Esophagus squamous epithelium (tissue), 5 donors: ENCODE data around the gene IL6R. TPM values are rescaled to one million over a fixed set of nuclear protein-coding genes. Genes with fewer than 3 reads are reported as not detected.
A peak's percentile ranks its signal among the peaks of the same experiment; 100 is the strongest.

Source experiments
- DNase-seq: peaks from one replicate; lab custom pipeline; 2025; lab: John Stamatoyannopoulos, UW
- H3K27ac ChIP-seq, 4 donors: fragments of 200-600 bp; sonication (generic); one replicate each; pipeline ENCODE4 v1.5.1; 2016 to 2019; ENCODE audit warnings: mild to moderate bottlenecking in 1 of 4
- H3K27me3 ChIP-seq, 4 donors: fragments of 200-600 bp; sonication (generic); 1 replicate in 3 of 4; 2 replicates in 1 of 4; pipeline versions ENCODE4 v1.5.1 to v1.6.0; 2017 to 2021; ENCODE audit warnings: antibody characterized with exemption in 1 of 4
- H3K36me3 ChIP-seq, 3 donors: fragments of 200-600 bp; sonication (generic); one replicate each; pipeline ENCODE4 v1.5.1; 2016 to 2019
- H3K4me1 ChIP-seq, 3 donors: fragments of 200-600 bp; sonication (generic); one replicate each; pipeline ENCODE4 v1.5.1; 2017 to 2019
- H3K4me3 ChIP-seq, 4 donors: fragments of 200-600 bp; sonication (generic); 1 replicate in 3 of 4; 2 replicates in 1 of 4; pipeline ENCODE4 v1.5.1; 2016 to 2019; ENCODE audit warnings: mild to moderate bottlenecking in 2 of 4, moderate library complexity in 1 of 4
- H3K9me3 ChIP-seq, 3 donors: fragments of 200-600 bp; sonication (generic); one replicate each; pipeline ENCODE4 v1.5.1; 2016 to 2019
- POLR2A ChIP-seq, 4 donors: fragments of 450-650 bp; IDR thresholded peaks; one replicate each; pipeline ENCODE4 v1.6.1; 2017; ENCODE audit warnings: antibody characterized with exemption in 4 of 4, mild to moderate bottlenecking in 4 of 4, moderate library complexity in 3 of 4
- WGBS, 2 donors: methylation state at CpG; one replicate each; pipeline ENCODE4 v1.1.5; 2018; 5-methylcytosine and 5-hydroxymethylcytosine counted together
- intact Hi-C: fragments of 100-400 bp; cut with DNase I; formaldehyde crosslinking; loops from one replicate; pipeline ENCODE4 v1.15.0; 2022
- total RNA-seq, 4 donors: library from RNA; depleted of rRNA; stranded (reverse); fragments of >200 nt; gene quantifications; one replicate each; pipeline ENCODE4 v1.1.0, GENCODE V29; 2016
- TF ChIP-seq, protein P1 (sequence below), 6 experiments: fragments of 450-650 bp in 4 of 6; fragments of 200-600 bp in 2 of 6; sonication (generic) in 2 of 6; IDR thresholded peaks; one replicate each; pipeline ENCODE4 v1.5.1; 2016 to 2019; ENCODE audit warnings: antibody characterized with exemption in 6 of 6, mild to moderate bottlenecking in 4 of 6, moderate library complexity in 4 of 6
- donor health status: DM: yes; HTN: yes; CAD: no.

IL6R gene
- total RNA-seq, 4 donors from 2014 or later: 6.4 to 47.7 (median 8.1) TPM

DNA sequence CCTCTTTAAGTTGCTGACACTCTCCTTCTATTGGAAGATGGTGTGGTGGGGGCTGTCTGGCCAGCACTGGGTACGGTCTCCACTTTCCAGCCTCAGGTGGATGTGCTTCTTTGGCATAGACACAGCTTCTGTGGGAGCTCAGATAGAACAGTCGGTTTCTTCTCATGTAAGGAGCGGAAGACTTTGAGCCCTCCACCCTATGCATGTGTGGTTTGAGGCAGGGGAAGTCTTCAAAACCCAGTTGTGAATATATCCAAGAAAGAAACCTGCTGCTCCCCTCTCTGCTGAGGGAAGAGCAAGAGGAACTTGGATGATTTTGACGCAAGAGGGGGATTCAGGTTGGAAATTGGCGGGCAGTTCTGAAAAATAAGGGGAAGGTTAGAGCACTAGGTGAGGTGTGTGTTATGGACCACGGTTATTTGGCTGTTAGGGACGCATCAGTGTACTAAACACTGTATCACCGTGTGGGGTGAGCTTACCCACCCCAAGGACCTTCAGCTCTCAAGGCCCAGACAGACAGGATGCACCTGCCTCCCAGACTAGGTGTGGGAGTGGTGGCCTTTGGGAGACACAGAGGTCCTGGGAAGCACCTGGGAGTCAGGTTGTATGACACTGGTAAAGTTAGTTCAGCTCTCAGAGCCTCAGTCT lies 36.2 kb downstream of the IL6R start:
- H3K27ac ChIP-seq: peak overlapping the region in 2 of 4 donors; percentile 47 to 50
- H3K4me1 ChIP-seq: peaks cover 7 to 86% (median 15%) of the 10 kb centered on the region in 3 donors
- 78 to 79% methylated on average over 7 to 8 of the region's 8 CpGs for WGBS, 2 donors
- no peak for DNase-seq
- TF ChIP-seq, protein P1, sequence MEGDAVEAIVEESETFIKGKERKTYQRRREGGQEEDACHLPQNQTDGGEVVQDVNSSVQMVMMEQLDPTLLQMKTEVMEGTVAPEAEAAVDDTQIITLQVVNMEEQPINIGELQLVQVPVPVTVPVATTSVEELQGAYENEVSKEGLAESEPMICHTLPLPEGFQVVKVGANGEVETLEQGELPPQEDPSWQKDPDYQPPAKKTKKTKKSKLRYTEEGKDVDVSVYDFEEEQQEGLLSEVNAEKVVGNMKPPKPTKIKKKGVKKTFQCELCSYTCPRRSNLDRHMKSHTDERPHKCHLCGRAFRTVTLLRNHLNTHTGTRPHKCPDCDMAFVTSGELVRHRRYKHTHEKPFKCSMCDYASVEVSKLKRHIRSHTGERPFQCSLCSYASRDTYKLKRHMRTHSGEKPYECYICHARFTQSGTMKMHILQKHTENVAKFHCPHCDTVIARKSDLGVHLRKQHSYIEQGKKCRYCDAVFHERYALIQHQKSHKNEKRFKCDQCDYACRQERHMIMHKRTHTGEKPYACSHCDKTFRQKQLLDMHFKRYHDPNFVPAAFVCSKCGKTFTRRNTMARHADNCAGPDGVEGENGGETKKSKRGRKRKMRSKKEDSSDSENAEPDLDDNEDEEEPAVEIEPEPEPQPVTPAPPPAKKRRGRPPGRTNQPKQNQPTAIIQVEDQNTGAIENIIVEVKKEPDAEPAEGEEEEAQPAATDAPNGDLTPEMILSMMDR (IDR thresholded peaks at IDR 0.05): no peak
- no peak for TF ChIP-seq POLR2A (IDR thresholded peaks at IDR 0.05)
- no peak overlapping the region for H3K4me3 ChIP-seq
- H3K9me3 ChIP-seq: no peaks in the 10 kb centered on the region
- intact Hi-C loops: no loop called here
- no peaks in the 10 kb centered on the region for H3K27me3 ChIP-seq
- peaks cover 0 to 48% (median 0%) of the 10 kb centered on the region in 3 donors for H3K36me3 ChIP-seq

DNA sequence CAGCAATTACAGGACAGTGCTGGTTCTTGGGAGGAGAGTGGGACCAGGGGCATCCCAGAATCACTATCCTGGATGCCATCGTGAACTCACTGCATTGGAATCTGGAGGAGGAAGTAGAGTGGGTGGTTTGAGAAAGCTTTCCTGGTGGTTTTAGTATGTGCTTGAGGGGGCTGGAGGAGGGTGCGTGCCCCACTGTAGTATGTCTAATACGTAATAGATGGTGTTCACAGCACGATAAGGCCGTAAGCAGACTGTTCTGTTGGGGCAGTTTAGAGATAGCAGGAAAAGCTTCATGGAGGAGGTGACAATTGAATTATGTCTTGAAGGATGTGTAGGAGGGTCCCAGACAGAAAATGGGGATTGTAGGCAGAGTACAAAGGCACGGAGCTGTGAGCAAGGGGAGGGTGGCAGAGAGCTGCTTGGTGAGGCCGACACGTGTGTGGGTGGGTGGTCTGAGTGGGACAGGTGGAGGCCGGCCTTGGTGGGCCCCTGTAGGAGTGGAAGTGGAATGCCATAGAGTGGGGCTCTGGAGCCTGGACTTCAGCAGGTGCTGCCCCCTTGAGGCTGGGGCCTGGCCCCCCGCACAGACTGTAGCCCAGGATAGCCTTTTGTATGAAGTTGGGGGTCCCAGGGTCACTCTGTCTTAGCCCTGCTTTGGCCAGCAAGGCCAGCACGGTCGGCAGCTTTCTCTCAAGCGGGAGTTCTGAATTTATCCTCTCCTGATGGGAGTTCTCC lies 37.0 kb downstream of the IL6R start:
- Histone ChIP-seq H3K9me3 (no peaks in the 10 kb centered on the region), H3K27ac (peak overlapping the region in 2 of 4 donors; percentile 47 to 50), H3K4me3 (no peak overlapping the region), H3K4me1 (peaks cover 7 to 85% (median 18%) of the 10 kb centered on the region in 3 donors), H3K36me3 (peaks cover 0 to 49% (median 0%) of the 10 kb centered on the region in 3 donors), H3K27me3 (no peaks in the 10 kb centered on the region)
- 86 to 91% methylated on average over 13 of the region's 13 CpGs for whole genome bisulfite sequencing, 2 donors
- no peak for DNase-seq
- intact Hi-C loops: no loop called here
- TF ChIP-seq, protein P1 (IDR thresholded peaks at IDR 0.05): peak in 3 of 6 experiments; percentile 13 to 31 (median 14)
- no peak for TF ChIP-seq POLR2A (IDR thresholded peaks at IDR 0.05)

DNA sequence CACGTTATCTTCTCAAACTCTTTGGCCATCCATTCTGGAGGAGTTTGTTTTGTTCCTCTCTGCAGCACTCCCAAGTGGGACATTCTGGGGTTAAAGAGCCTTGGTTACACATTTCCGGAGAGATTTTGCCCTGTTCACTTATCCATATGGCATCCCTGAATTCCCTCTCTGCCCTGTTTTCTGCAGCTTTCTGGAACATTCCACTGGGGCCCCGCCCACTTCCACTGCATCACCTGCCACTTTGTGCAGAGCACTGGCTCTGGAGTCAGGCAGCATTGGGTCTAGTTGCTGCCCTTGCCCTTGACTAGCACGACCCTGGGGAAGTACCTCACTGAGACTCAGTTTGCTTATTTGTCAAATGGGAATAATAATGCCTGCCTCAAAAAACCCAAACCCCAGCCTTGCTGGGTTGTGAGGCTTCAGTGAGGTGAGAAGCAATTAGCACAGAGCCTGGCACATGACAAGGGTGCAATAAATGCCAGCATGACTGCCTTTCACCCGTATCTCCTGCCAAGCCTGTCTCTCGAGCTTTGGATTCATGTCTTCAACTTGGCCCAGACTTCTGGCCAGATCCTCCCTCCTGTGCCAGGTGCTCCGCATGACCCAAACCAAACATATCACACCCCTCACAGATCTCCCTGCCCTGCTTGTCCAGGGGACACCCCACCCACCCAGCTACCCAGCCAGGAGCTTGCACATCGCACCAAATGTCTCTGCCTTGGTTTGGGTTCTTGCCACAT lies 38.3 kb downstream of the IL6R start:
- no peaks in the 10 kb centered on the region for H3K9me3 ChIP-seq
- peak overlapping the region in 3 of 4 donors; percentile 1 to 50 (median 16) for H3K27ac ChIP-seq
- H3K27me3 ChIP-seq: no peaks in the 10 kb centered on the region
- H3K4me3 ChIP-seq: no peak overlapping the region
- intact Hi-C loops: no loop called here
- H3K36me3 ChIP-seq: peaks cover 0 to 50% (median 2%) of the 10 kb centered on the region in 3 donors
- DNase-seq: no peak
- 71 to 78% methylated on average over 7 to 8 of the region's 8 CpGs for WGBS, 2 donors
- TF ChIP-seq POLR2A (IDR thresholded peaks at IDR 0.05): no peak
- TF ChIP-seq, protein P1 (IDR thresholded peaks at IDR 0.05): no peak
- H3K4me1 ChIP-seq: peaks cover 7 to 86% (median 23%) of the 10 kb centered on the region in 3 donors

DNA sequence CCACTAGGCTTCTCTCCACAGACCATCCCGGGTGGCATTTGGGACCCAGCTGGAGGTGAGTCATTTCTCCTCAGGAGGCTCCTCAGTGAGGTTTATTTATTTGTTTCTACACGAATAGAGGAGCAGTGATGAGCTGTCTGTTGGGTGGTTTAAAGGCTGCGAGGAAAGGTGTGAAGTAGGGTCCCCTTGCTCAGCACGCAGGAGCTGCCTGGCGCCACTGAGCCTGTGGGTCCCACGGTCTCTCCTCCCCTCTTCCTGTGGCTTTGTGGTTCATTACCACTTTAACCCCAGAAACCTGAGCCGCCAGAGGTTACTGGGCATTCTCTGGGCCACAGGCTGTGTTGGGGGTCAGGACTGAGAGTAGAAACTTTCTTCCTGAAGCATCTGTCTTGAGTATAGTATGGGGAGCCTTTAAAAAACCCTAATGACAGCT lies 39.9 kb downstream of the IL6R start:
- H3K36me3 ChIP-seq: peaks cover 0 to 60% (median 3%) of the 10 kb centered on the region in 3 donors
- peaks cover 7 to 75% (median 18%) of the 10 kb centered on the region in 3 donors for H3K4me1 ChIP-seq
- 40% methylated on average over 2 to 6 of the region's 7 CpGs for WGBS, 2 donors
- H3K4me3 ChIP-seq: no peak overlapping the region
- no peak for DNase-seq
- intact Hi-C loops: no loop called here
- H3K27me3 ChIP-seq: no peaks in the 10 kb centered on the region
- no peak for TF ChIP-seq POLR2A (IDR thresholded peaks at IDR 0.05)
- TF ChIP-seq, protein P1 (IDR thresholded peaks at IDR 0.05): no peak
- H3K27ac ChIP-seq: peak overlapping the region; percentile 19 to 79 (median 63)
- H3K9me3 ChIP-seq: no peaks in the 10 kb centered on the region
